DOHH2 (cell line): ENCODE measurements around the gene ISCA1.

Experiments
- H3F3A ChIP-seq: fragments of 200-600 bp; sonication (generic), shearing (Covaris generic); 2 replicates; pipeline ENCODE4 v1.6.0; 2016; ENCODE audit warnings: antibody characterized with exemption, mild to moderate bottlenecking; ENCODE audit not compliant: control insufficient read depth, insufficient read depth
- H3K27ac ChIP-seq: fragments of 200-600 bp; sonication (generic); 2 replicates; pipeline ENCODE4 v1.5.1; 2014; ENCODE audit warnings: low read depth, mild to moderate bottlenecking, low read length, moderate library complexity
- H3K27me3 ChIP-seq: fragments of 200-600 bp; sonication (generic); 2 replicates; pipeline ENCODE4 v1.6.1; 2014; ENCODE audit warnings: mild to moderate bottlenecking, low read length, mixed read lengths; ENCODE audit not compliant: control insufficient read depth
- H3K36me3 ChIP-seq: fragments of 200-600 bp; sonication (generic); 2 replicates; pipeline ENCODE4 v1.6.1; 2014; ENCODE audit warnings: mild to moderate bottlenecking, low read length, moderate library complexity, mixed read lengths; ENCODE audit not compliant: control insufficient read depth
- H3K4me1 ChIP-seq: fragments of 200-600 bp; sonication (generic); 2 replicates; pipeline ENCODE4 v1.6.1; 2014; ENCODE audit warnings: mild to moderate bottlenecking, low read length, mixed read lengths; ENCODE audit not compliant: control insufficient read depth
- H3K4me2 ChIP-seq: fragments of 200-600 bp; sonication (generic); 2 replicates; pipeline ENCODE4 v1.6.0; 2014; ENCODE audit warnings: mild to moderate bottlenecking, low read length, moderate library complexity
- H3K4me3 ChIP-seq: fragments of 200-600 bp; sonication (generic); 2 replicates; pipeline ENCODE4 v1.5.1; 2014; ENCODE audit warnings: mild to moderate bottlenecking, low read length, mixed read lengths
- H3K79me2 ChIP-seq: fragments of 200-600 bp; sonication (generic); 2 replicates; pipeline ENCODE4 v1.6.1; 2014; ENCODE audit warnings: mild to moderate bottlenecking, low read length, mixed read lengths; ENCODE audit not compliant: control insufficient read depth
- H3K9me2 ChIP-seq: fragments of 200-600 bp; sonication (generic); replicated peaks from 2 replicates; pipeline ENCODE4 v1.6.1; 2014; ENCODE audit warnings: mild to moderate bottlenecking, low read length, mixed read lengths; ENCODE audit not compliant: control insufficient read depth
- H3K9me3 ChIP-seq: fragments of 200-600 bp; sonication (generic); 2 replicates; pipeline ENCODE4 v1.6.1; 2014; ENCODE audit warnings: antibody characterized with exemption, low read length, mixed read lengths; ENCODE audit not compliant: control insufficient read depth, insufficient read depth
- H4K20me1 ChIP-seq: fragments of 200-600 bp; sonication (generic); 2 replicates; pipeline ENCODE4 v1.6.0; 2014; ENCODE audit warnings: low read depth, mild to moderate bottlenecking, antibody characterized with exemption, low read length, moderate library complexity; ENCODE audit not compliant: control insufficient read depth, insufficient read depth
- CTCF ChIP-seq: fragments of 200-600 bp; sonication (generic); IDR thresholded peaks from one replicate; pipeline ENCODE4 v1.5.1; 2014; ENCODE audit warnings: antibody characterized with exemption, mild to moderate bottlenecking, low read depth, low read length; ENCODE audit not compliant: poor library complexity, severe bottlenecking
- EZH2phosphoT487 ChIP-seq: fragments of 200-600 bp; sonication (generic); IDR thresholded peaks from 2 replicates; pipeline ENCODE4 v1.6.1; 2017; ENCODE audit warnings: borderline replicate concordance, mild to moderate bottlenecking, antibody characterized with exemption, low read length, moderate library complexity, mixed read lengths

Gene ISCA1

GRCh38 chr9:86222667-86223066 lies 59.7 kb downstream of the ISCA1 start:
- Histone ChIP-seq H3K79me2 (no peaks in the 10 kb centered on the region), H3F3A (no peaks in the 10 kb centered on the region), H3K4me2 (no peak overlapping the region)

GRCh38 chr9:86219606-86220005 lies 62.7 kb downstream of the ISCA1 start:
- Histone ChIP-seq H3K9me2 (no peaks in the 10 kb centered on the region), H3F3A (no peaks in the 10 kb centered on the region), H3K4me2 (no peak overlapping the region), H3K4me1 (no peaks in the 10 kb centered on the region), H3K27ac (no peak overlapping the region), H3K27me3 (no peaks in the 10 kb centered on the region), H3K9me3 (no peaks in the 10 kb centered on the region), H3K36me3 (no peaks in the 10 kb centered on the region), H4K20me1 (no peaks in the 10 kb centered on the region), H3K4me3 (no peak overlapping the region), H3K79me2 (no peaks in the 10 kb centered on the region)
- TF ChIP-seq CTCF = no peak
- no peak for TF ChIP-seq EZH2phosphoT487

More at GRCh38 chr9:86222667-86223066, 59.7 kb downstream of the ISCA1 start:
- no peaks in the 10 kb centered on the region for H3K36me3 ChIP-seq
- H4K20me1 ChIP-seq = no peaks in the 10 kb centered on the region
- H3K4me1 ChIP-seq = no peaks in the 10 kb centered on the region
- H3K27ac ChIP-seq = no peak overlapping the region
- H3K27me3 ChIP-seq = no peaks in the 10 kb centered on the region
- H3K9me3 ChIP-seq = no peaks in the 10 kb centered on the region
- TF ChIP-seq EZH2phosphoT487 (no peak), CTCF (no peak)
- H3K4me3 ChIP-seq = no peak overlapping the region
- no peaks in the 10 kb centered on the region for H3K9me2 ChIP-seq

- H4K20me1 ChIP-seq = no peaks in the 10 kb centered on the region
- H3K4me2 ChIP-seq = no peak overlapping the region
- H3K79me2 ChIP-seq = no peaks in the 10 kb centered on the region
- H3K9me2 ChIP-seq = no peaks in the 10 kb centered on the region
- no peaks in the 10 kb centered on the region for H3K36me3 ChIP-seq
- no peaks in the 10 kb centered on the region for H3K27me3 ChIP-seq
- H3K4me1 ChIP-seq = no peaks in the 10 kb centered on the region
- H3F3A ChIP-seq = no peaks in the 10 kb centered on the region
- no peak overlapping the region for H3K27ac ChIP-seq
- H3K4me3 ChIP-seq = no peak overlapping the region
- no peaks in the 10 kb centered on the region for H3K9me3 ChIP-seq
- TF ChIP-seq EZH2phosphoT487 = no peak
- TF ChIP-seq CTCF = no peak
Observed at GRCh38 chr9:86217076-86217755, 65.1 kb downstream of the ISCA1 start.
